ENCODE data around the gene RFFL.

GRCh38 chr17:35088881-35089585, 25.5 kb upstream of the RFFL start:
- no peak for TF ChIP-seq CHD4 (IDR thresholded peaks at IDR 0.05; ENCODE audit: borderline replicate concordance)
- TF ChIP-seq JUNB (IDR thresholded peaks at IDR 0.05), result no peak
- TF ChIP-seq CHD2 (IDR thresholded peaks at IDR 0.05; ENCODE audit: low read length, partially characterized antibody), result no peak
- no peak for TF ChIP-seq ZFP36 (IDR thresholded peaks at IDR 0.05; ENCODE audit: borderline replicate concordance, partially characterized antibody)
- peak; percentile 98 for TF ChIP-seq CTCF (IDR thresholded peaks at IDR 0.05)
- TF ChIP-seq MYC (IDR thresholded peaks at IDR 0.05; ENCODE audit: borderline replicate concordance, low read length), result peak; percentile 79; the same call in 1 of the 2 replicates
- no peak for TF ChIP-seq ZC3H11A (IDR thresholded peaks at IDR 0.05)
- TF ChIP-seq CEBPB (IDR thresholded peaks at IDR 0.05), result no peak
